ENCODE results near the gene ZNF878.

The ZNF878 gene

DNA sequence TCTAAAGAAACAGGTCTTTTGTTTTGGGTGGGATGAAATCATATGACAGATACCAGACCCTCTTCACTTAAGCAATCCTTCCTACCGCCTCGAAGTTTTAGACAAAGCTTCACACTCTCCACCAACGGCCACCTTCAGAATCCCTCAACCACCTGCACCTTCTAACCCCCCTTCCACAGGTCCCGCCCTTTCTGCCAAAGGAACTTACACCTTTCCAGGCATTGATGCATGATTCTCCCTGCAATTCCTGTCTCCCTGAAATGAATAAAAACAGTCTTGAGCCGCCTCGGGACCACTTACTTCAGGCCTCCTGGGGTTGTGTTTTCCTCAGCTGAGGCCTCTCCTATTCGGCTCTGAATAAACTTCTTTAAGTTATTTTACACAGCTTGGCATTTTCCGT is 18.1 kb downstream of the ZNF878 start:
- no peak for DNase-seq

DNA sequence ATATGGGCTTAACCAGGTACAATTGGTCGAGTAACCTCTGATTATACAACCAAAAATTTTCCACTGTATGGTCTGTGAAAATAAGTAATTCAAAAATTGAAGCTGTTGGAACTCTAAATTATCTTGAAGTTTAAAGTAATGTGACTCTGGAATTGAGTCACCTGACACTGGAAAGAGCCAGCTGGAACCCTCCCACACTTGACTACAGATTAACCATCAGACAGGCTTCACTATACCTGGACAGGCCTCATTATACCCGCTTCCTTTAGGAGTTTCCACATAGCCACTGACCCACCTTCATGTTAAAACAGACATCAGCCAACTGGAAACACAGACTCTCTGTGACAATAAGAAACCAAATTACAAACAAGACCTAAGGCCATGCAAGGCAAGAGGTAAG is 18.6 kb downstream of the ZNF878 start:
- DNase-seq, result no peak

DNA sequence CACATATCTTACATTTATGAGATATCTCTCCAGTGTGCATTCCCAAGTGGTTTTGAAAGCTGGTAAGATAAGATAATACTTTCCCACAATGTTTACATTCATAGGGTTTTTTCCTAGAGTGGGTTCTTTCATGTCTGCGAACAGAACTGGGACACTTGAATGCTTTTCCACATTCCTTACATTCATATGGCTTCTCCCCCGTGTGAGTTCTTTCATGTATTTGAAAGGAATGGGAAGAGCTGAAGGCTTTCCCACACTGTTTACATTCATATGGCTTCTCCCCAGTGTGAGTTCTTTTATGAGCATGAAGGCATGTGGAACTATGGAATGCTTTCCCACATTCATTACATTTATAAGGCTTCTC is 37.0 kb downstream of the ZNF878 start:
- no peak for DNase-seq

DNA sequence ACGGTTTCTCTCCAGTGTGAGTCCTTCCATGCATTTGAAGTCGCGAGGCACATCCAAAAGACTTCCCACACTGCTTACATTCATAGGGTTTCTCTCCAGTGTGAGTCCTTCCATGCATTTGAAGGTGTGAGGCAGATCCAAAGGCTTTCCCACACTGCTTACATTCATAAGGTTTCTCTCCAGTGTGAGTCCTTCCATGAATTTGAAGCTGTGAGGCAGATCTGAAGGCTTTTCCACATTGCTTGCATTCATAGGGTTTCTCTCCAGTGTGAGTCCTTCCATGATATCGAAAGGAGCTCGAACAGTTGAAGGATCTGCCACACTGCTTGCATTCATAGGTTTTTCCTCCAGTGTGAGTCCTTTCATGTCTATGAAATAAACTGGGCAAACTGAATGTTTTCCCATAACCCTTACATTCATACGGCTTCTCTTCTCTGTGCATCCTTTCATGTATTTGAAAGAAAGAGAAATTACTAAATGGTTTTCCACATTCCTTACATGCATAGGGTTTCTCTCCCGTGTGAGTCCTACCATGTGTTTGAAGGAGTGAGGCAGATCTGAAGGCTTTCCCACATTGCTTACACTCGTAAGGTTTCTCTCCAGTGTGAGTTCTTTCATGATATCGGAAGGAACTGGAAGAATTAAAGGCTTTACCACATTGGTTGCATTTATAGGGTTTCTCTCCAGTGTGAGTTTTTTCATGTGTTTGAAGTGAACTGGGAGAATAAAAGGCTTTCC is 37.6 kb downstream of the ZNF878 start:
- no peak for DNase-seq

DNA sequence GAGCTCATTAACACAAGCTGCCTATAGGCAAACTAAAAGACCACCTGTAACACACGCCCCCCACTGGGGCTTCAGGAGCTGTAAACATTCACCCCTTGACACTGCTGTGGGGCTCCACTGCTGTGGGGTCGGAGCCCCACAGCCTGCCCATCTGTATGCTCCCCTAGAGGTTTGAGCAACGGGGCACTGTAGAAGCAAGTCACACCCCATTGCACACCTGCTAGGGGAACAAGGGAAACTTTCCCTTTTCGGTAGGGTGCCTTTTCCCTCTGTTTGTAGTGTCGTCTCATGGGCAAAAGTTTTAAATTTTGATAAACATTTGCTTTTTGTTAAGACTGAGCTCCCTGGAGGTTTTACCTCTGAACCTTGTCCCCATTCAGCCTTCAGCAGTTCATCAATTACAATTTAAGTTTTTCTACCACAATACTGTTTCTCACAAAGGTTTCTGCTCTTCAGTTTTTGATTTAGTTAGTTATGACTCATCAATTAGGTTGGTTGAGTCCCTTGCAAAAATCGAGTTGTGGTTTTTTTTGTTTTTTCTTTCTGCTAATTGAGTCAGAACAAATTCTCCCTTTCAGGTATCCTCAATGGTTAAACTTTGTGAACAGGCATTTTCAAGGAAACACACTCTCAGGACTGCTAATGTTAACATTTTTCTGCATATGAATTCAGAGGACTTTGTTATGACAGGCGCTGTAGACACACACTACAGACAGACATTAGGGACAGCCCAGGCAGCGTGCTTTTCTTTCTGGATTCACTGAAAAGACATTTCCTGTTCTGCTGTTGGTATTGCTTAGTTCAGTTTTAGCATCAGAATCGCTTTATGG is 52.4 kb downstream of the ZNF878 start:
- DNase-seq, result no peak

DNA sequence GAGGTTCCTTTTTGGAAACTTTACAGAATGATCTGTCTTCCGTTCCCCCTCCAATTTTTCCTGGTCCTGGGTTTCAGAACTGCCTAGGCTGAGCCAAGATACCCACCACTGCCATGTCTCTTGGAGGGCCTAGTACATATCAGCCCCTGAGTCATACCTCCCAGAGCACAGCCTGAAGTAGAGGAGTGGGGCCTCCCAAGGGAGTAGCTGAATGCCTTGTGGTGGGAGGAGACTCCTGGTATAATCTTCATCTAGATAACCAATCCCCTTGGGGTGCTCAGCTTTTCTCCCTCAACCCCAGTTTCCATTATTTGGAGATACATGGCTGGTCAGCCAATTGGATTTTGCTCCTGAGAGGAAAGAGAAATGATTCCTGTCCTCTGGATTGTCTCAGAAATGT is 57.6 kb downstream of the ZNF878 start:
- no peak for DNase-seq
